GM23338 (cell line): Measurements from ENCODE around the gene CHRD. TPM values are rescaled to one million over a fixed set of nuclear protein-coding genes. Genes with fewer than 3 reads are reported as not detected.

ENCODE experiments used
- ATAC-seq: fragments of 200-7000 bp; cut with Tn5 transposase; 3 replicates; pipeline ENCODE4 v1.9.1; 2020
- DNase-seq: peaks from one replicate; pipeline ENCODE4 v3.0.0-alpha.2; 2015; ENCODE audit warnings: low spot score
- H2AFZ ChIP-seq: fragments of 200-600 bp; sonication (generic); 2 replicates; pipeline ENCODE4 v1.8.0; 2016; ENCODE audit warnings: antibody characterized with exemption, mild to moderate bottlenecking, moderate library complexity
- H3F3A ChIP-seq: fragments of 200-600 bp; sonication (generic); replicated peaks from 2 replicates; pipeline ENCODE4 v1.8.0; 2017; ENCODE audit warnings: antibody characterized with exemption, mixed run types, low read depth
- H3K27ac ChIP-seq: fragments of 200-600 bp; sonication (generic); 2 replicates; pipeline ENCODE4 v1.6.1; 2016; ENCODE audit warnings: low read depth
- H3K27me3 ChIP-seq: fragments of 200-600 bp; sonication (generic); 2 replicates; pipeline ENCODE4 v1.8.0; 2016; ENCODE audit warnings: mild to moderate bottlenecking, mixed run types, moderate library complexity; ENCODE audit not compliant: insufficient read depth
- H3K36me3 ChIP-seq: fragments of 200-600 bp; sonication (generic); 2 replicates; pipeline ENCODE4 v1.8.0; 2016; ENCODE audit warnings: mild to moderate bottlenecking; ENCODE audit not compliant: insufficient read depth
- H3K4me1 ChIP-seq: fragments of 200-600 bp; sonication (generic); 2 replicates; pipeline ENCODE4 v1.8.0; 2016; ENCODE audit warnings: mild to moderate bottlenecking, moderate library complexity; ENCODE audit not compliant: insufficient read depth
- H3K4me2 ChIP-seq: fragments of 200-600 bp; sonication (generic); 2 replicates; pipeline ENCODE4 v1.7.1; 2017; ENCODE audit warnings: mixed run types
- H3K4me3 ChIP-seq: fragments of 200-600 bp; sonication (generic); 2 replicates; pipeline ENCODE4 v1.6.1; 2016; ENCODE audit warnings: mixed run types
- H3K79me2 ChIP-seq: fragments of 200-600 bp; sonication (generic); replicated peaks from 2 replicates; pipeline ENCODE4 v1.8.0; 2017; ENCODE audit warnings: mild to moderate bottlenecking; ENCODE audit not compliant: insufficient read depth
- H3K9me2 ChIP-seq: fragments of 200-600 bp; sonication (generic); 2 replicates; pipeline ENCODE4 v1.8.0; 2017; ENCODE audit not compliant: insufficient read depth
- H4K20me1 ChIP-seq: fragments of 200-600 bp; sonication (generic); replicated peaks from 2 replicates; pipeline ENCODE4 v1.8.0; 2017; ENCODE audit warnings: mild to moderate bottlenecking; ENCODE audit not compliant: insufficient read depth
- H3K27ac Mint-ChIP-seq: 2 replicates; pipeline ENCODE4 v1.8.0; 2020; ENCODE audit warnings: inconsistent platforms, mild to moderate bottlenecking, moderate library complexity, mixed read lengths
- H3K27me3 Mint-ChIP-seq: 3 replicates; pipeline ENCODE4 v1.8.0; 2022; ENCODE audit warnings: low read depth, mild to moderate bottlenecking, moderate library complexity, mixed read lengths, inconsistent platforms; ENCODE audit not compliant: insufficient read depth, poor library complexity
- H3K36me3 Mint-ChIP-seq: 3 replicates; pipeline ENCODE4 v1.8.0; 2021; ENCODE audit warnings: low read depth, mild to moderate bottlenecking, inconsistent platforms, moderate library complexity, mixed read lengths
- H3K4me1 Mint-ChIP-seq: 3 replicates; pipeline ENCODE4 v1.8.0; 2020; ENCODE audit warnings: mild to moderate bottlenecking, inconsistent platforms, mixed read lengths
- H3K4me3 Mint-ChIP-seq: 3 replicates; pipeline ENCODE4 v1.8.0; 2021; ENCODE audit warnings: moderate library complexity, mild to moderate bottlenecking, inconsistent platforms, mixed read lengths
- H3K9me3 Mint-ChIP-seq: 3 replicates; pipeline ENCODE4 v1.8.0; 2020; ENCODE audit warnings: moderate library complexity, mild to moderate bottlenecking, inconsistent platforms, mixed read lengths
- JUNB ChIP-seq: IDR thresholded peaks from one replicate; pipeline ENCODE4 v1.6.1; 2016; ENCODE audit warnings: antibody characterized with exemption; ENCODE audit not compliant: unreplicated experiment
- NANOG ChIP-seq: IDR thresholded peaks from 2 replicates; pipeline ENCODE4 v1.6.1; 2016; ENCODE audit warnings: antibody characterized with exemption, borderline replicate concordance
- ZNF331 ChIP-seq: fragments of 250-450 bp; sonication (Bioruptor Pico); IDR thresholded peaks from 2 replicates; pipeline ENCODE4 v1.5.0; 2020; ENCODE audit warnings: low read depth, mild to moderate bottlenecking, moderate library complexity
- ZNF462 ChIP-seq: fragments of 250-450 bp; sonication (Bioruptor Pico); IDR thresholded peaks from 2 replicates; pipeline ENCODE4 v1.5.0; 2020; ENCODE audit warnings: mild to moderate bottlenecking, moderate library complexity
- polyA plus RNA-seq: library from polyadenylated mRNA; unstranded; fragments of >200 nt; fragmentation: Nextera tagmentation; extraction: Ambion mirVana; gene quantifications from 2 replicates; pipeline ENCODE4 v1.2.1, GENCODE V29; 2016
- total RNA-seq: library from RNA; depleted of rRNA; stranded (reverse); fragments of >200 nt; shearing (Covaris generic); gene quantifications from 2 replicates; pipeline ENCODE4 v1.2.3, GENCODE V29; 2014

Gene CHRD
- total and polyA plus RNA-seq, 2 experiments from 2014 or later = 0.34 to 0.66 TPM

GRCh38 chr3:184386047-184386806, 6.4 kb downstream of the CHRD start (continued):
- TF ChIP-seq ZNF462 (CRISPR knock-in tag) = no peak

GRCh38 chr3:184387174-184387714, 7.4 kb downstream of the CHRD start:
- ATAC-seq (no peak), DNase-seq (no peak)
- no peaks in the 10 kb centered on the region for H3K79me2 ChIP-seq
- no peaks in the 10 kb centered on the region; the same call in 1 of the 2 replicates for H3K4me1 ChIP-seq
- no peak overlapping the region for H3K27ac Mint-ChIP-seq
- H3K9me2 ChIP-seq = no peaks in the 10 kb centered on the region
- H3K27me3 Mint-ChIP-seq = peaks cover 20% of the 10 kb centered on the region
- H3F3A ChIP-seq = no peaks in the 10 kb centered on the region
- H3K4me3 Mint-ChIP-seq = no peak overlapping the region
- H3K4me2 ChIP-seq = no peak overlapping the region
- H2AFZ ChIP-seq = no peak overlapping the region
- no peaks in the 10 kb centered on the region for H3K36me3 Mint-ChIP-seq
- H3K9me3 Mint-ChIP-seq = no peaks in the 10 kb centered on the region
- no peak overlapping the region for H3K27ac ChIP-seq
- no peak for TF ChIP-seq ZNF462 (CRISPR knock-in tag)
- TF ChIP-seq JUNB = no peak
- no peak for TF ChIP-seq NANOG
- TF ChIP-seq ZNF331 (CRISPR knock-in tag) = no peak
- peaks cover 24% of the 10 kb centered on the region for H3K27me3 ChIP-seq
- no peaks in the 10 kb centered on the region for H3K36me3 ChIP-seq
- peaks cover 5% of the 10 kb centered on the region; the same call in 2 of the 3 replicates for H3K4me1 Mint-ChIP-seq
- H4K20me1 ChIP-seq = no peaks in the 10 kb centered on the region
- no peak overlapping the region for H3K4me3 ChIP-seq
